GM12878 (cell line): ENCODE results near the gene UBASH3B. TPM values are rescaled to one million over a fixed set of nuclear protein-coding genes. Genes with fewer than 3 reads are reported as not detected.

ENCODE experiments used
- ATAC-seq: fragments of 200-7000 bp; cut with Tn5 transposase; 3 replicates; pipeline ENCODE4 v1.9.1; 2020; ENCODE audit warnings: mild to moderate bottlenecking, moderate library complexity
- BruUV-seq: library from RNA; stranded (reverse); fragments of 400-500 nt; replicated peaks from 2 replicates; lab custom pipeline; 2021; lab: Mats Ljungman, UMichigan
- CTCF ChIA-PET: fragments of 300-600 bp; sonication (Branson Sonifier 250); formaldehyde crosslinking; extraction: SDS; loops from one replicate; lab custom pipeline; 2021; ENCODE audit warnings: inconsistent platforms; lab: Yijun Ruan, JAX
- POLR2A ChIA-PET: fragments of 350-600 bp; formaldehyde crosslinking; extraction: SDS; loops from one replicate; lab custom pipeline; 2021; ENCODE audit warnings: inconsistent platforms; lab: Charles Lee
- RAD21 ChIA-PET: fragments of 300-600 bp; sonication (Branson Sonifier 250); formaldehyde crosslinking; loops from one replicate; lab custom pipeline; 2023; ENCODE audit warnings: antibody characterized with exemption; ENCODE audit not compliant: unreplicated experiment; lab: Charles Lee
- SMC1A ChIA-PET: fragments of 300-600 bp; sonication (Branson Sonifier 250); formaldehyde crosslinking; loops from one replicate; lab custom pipeline; 2023; ENCODE audit not compliant: unreplicated experiment, uncharacterized antibody; lab: Charles Lee
- DNase-seq: peaks from one replicate; pipeline ENCODE4 v3.0.0-alpha.2; 2011; ENCODE audit warnings: low read depth, low spot score
- FAIRE-seq: peaks from 3 replicates; lab custom pipeline; 2011; peaks lifted over from hg19 to GRCh38; lab: Jason Lieb, UNC
- H2AFZ ChIP-seq: 2 replicates; pipeline ENCODE4 v1.6.0; 2011; ENCODE audit warnings: low read depth, low read length, control low read depth; ENCODE audit not compliant: control insufficient read depth
- H3K27ac ChIP-seq: 2 replicates; pipeline ENCODE4 v1.5.1; 2011; ENCODE audit warnings: control low read depth; ENCODE audit not compliant: control insufficient read depth, insufficient read depth
- H3K27me3 ChIP-seq, 2 experiments: replicated peaks in 1 of 2; 2 replicates each; pipeline versions ENCODE4 v1.6.0 to v1.6.1; 2011; ENCODE audit warnings: low read length in 1 of 2; ENCODE audit not compliant: control insufficient read depth in 2 of 2, insufficient read depth in 2 of 2
- H3K36me3 ChIP-seq, 2 experiments: 2 replicates each; pipeline ENCODE4 v1.5.1; 2011; ENCODE audit warnings: low read length in 1 of 2; ENCODE audit not compliant: control insufficient read depth in 2 of 2, insufficient read depth in 2 of 2
- H3K4me1 ChIP-seq: 2 replicates; pipeline ENCODE4 v1.6.1; 2011; ENCODE audit warnings: mild to moderate bottlenecking, low read length, moderate library complexity, mixed read lengths; ENCODE audit not compliant: control insufficient read depth, insufficient read depth
- H3K4me2 ChIP-seq: 2 replicates; pipeline ENCODE4 v1.6.0; 2011; ENCODE audit warnings: control low read depth; ENCODE audit not compliant: control insufficient read depth, insufficient read depth
- H3K4me3 ChIP-seq: fragments of 200-600 bp; sonication (generic); 2 replicates; pipeline ENCODE4 v1.5.1; 2016
- H3K79me2 ChIP-seq: 2 replicates; pipeline ENCODE4 v1.6.0; 2011; ENCODE audit warnings: low read length; ENCODE audit not compliant: control insufficient read depth, insufficient read depth
- H3K9ac ChIP-seq: 2 replicates; pipeline ENCODE4 v1.8.0; 2011; ENCODE audit warnings: low read length, control low read depth, mixed read lengths; ENCODE audit not compliant: control insufficient read depth, insufficient read depth
- H3K9me3 ChIP-seq: replicated peaks from 3 replicates; pipeline ENCODE4 v1.5.1; 2011; ENCODE audit warnings: mild to moderate bottlenecking, low read length; ENCODE audit not compliant: control insufficient read depth, insufficient read depth
- H4K20me1 ChIP-seq: 2 replicates; pipeline ENCODE4 v1.6.0; 2011; ENCODE audit not compliant: control insufficient read depth, insufficient read depth
- CHD4 ChIP-seq: fragments of 200-600 bp; sonication (generic); IDR thresholded peaks from 2 replicates; pipeline ENCODE4 v1.6.1; 2016; ENCODE audit warnings: mild to moderate bottlenecking
- EGR1 ChIP-seq, 2 experiments: IDR thresholded peaks; 1 replicate in 1 of 2; 2 replicates in 1 of 2; pipeline ENCODE4 v1.6.1; 2011 to 2012; ENCODE audit warnings: low read depth in 2 of 2, low read length in 2 of 2, borderline replicate concordance in 1 of 2, mild to moderate bottlenecking in 1 of 2, moderate library complexity in 1 of 2
- FOS ChIP-seq: IDR thresholded peaks from 3 replicates; pipeline ENCODE4 v1.6.1; 2011; ENCODE audit warnings: borderline replicate concordance; ENCODE audit not compliant: insufficient read length; ENCODE audit errors: extremely low read depth
- FOXM1 ChIP-seq: IDR thresholded peaks from 2 replicates; pipeline ENCODE4 v1.6.1; 2012; ENCODE audit warnings: low read depth, mild to moderate bottlenecking, inconsistent platforms, low read length, moderate library complexity
- GATAD2B ChIP-seq: fragments of 450-650 bp; conservative IDR thresholded peaks from 2 replicates; pipeline ENCODE4 v1.6.1; 2017; ENCODE audit warnings: low read depth, mild to moderate bottlenecking, moderate library complexity
- IKZF1 ChIP-seq: fragments of 450-650 bp; conservative IDR thresholded peaks from 2 replicates; pipeline ENCODE4 v1.6.1; 2017; ENCODE audit warnings: antibody characterized with exemption, mild to moderate bottlenecking
- MAX ChIP-seq: IDR thresholded peaks from 2 replicates; pipeline ENCODE4 v1.6.1; 2012; ENCODE audit warnings: low read depth, low read length, improper control_type of control experiment
- NFYA ChIP-seq: IDR thresholded peaks from 2 replicates; pipeline ENCODE4 v1.6.1; 2011; ENCODE audit warnings: low read depth, mild to moderate bottlenecking, low read length, improper control_type of control experiment, borderline replicate concordance
- NFYB ChIP-seq: IDR thresholded peaks from 2 replicates; pipeline ENCODE4 v1.6.1; 2011; ENCODE audit warnings: low read depth, mild to moderate bottlenecking, low read length, improper control_type of control experiment, moderate library complexity; ENCODE audit not compliant: insufficient read depth
- RB1 ChIP-seq: fragments of 450-650 bp; formaldehyde crosslinking; IDR thresholded peaks from 2 replicates; pipeline ENCODE4 v1.6.1; 2017; ENCODE audit warnings: mild to moderate bottlenecking, borderline replicate concordance
- SMAD1 ChIP-seq: fragments of 450-650 bp; IDR thresholded peaks from 2 replicates; pipeline ENCODE4 v1.6.1; 2018; ENCODE audit warnings: mild to moderate bottlenecking, low read depth; ENCODE audit not compliant: partially characterized antibody
- WGBS: methylation state at CpG from one replicate; pipeline ENCODE4 v1.1.6; 2016; ENCODE audit warnings: low lambda C conversion rate; ENCODE audit not compliant: insufficient replicate concordance, insufficient coverage; ENCODE audit errors: missing lambda C conversion rate; 5-methylcytosine and 5-hydroxymethylcytosine counted together
- in situ Hi-C: fragments of 300-500 bp; cut with MboI; formaldehyde crosslinking; loops from 9 replicates; pipeline ENCODE4 v1.14.3; 2018; ENCODE audit warnings: mixed read lengths
- intact Hi-C: fragments of 100-400 bp; cut with micrococcal nuclease; formaldehyde crosslinking; loops from one replicate; pipeline ENCODE4 v1.14.2; 2022; ENCODE audit not compliant: unreplicated experiment
- polyA plus RNA-seq, 11 experiments: library from polyadenylated mRNA; depleted of rRNA in 4 of 11; unstranded in 6 of 11; stranded (reverse) in 5 of 11; fragments of >200 nt; fragmentation: Nextera tagmentation in 4 of 11; fragmentation: Illumina TruSeq in 1 of 11; extraction: Ambion mirVana in 4 of 11; extraction: Trizol in 1 of 11; gene quantifications; 1 replicate in 1 of 11; 2 replicates in 10 of 11; pipeline versions ENCODE4 v1.2.1 to v1.2.3, GENCODE V29; 2011 to 2016; ENCODE audit warnings: inconsistent platforms in 2 of 11, missing spikeins in 2 of 11, low read depth in 1 of 11
- total RNA-seq, 4 experiments: library from RNA; depleted of rRNA in 3 of 4; stranded (reverse); fragments of >200 nt in 3 of 4; fragmentation: Illumina TruSeq in 1 of 4; extraction: Trizol in 1 of 4; gene quantifications; 2 replicates each; pipeline versions ENCODE4 v1.2.1 to v1.2.3, GENCODE V29; 2013 to 2021

The UBASH3B gene
- total and polyA plus RNA-seq, 10 of the 15 experiments (the other 5 are each of a cell fraction or from before 2014, with no cell fraction given), result 0.18 to 3.3 (median 0.57) TPM

GRCh38 chr11:122763108-122763507 is 107.6 kb downstream of the UBASH3B start:
- Histone ChIP-seq H3K4me1 (no peaks in the 10 kb centered on the region), H3K4me2 (no peak overlapping the region), H3K27me3 (no peaks in the 10 kb centered on the region; a peak in 1 of 4 replicates), H3K36me3 (no peaks in the 10 kb centered on the region), H3K4me3 (no peak overlapping the region), H4K20me1 (no peaks in the 10 kb centered on the region), H3K79me2 (no peaks in the 10 kb centered on the region), H3K9ac (no peak overlapping the region), H2AFZ (no peak overlapping the region), H3K9me3 (no peaks in the 10 kb centered on the region), H3K27ac (no peak overlapping the region)
- WGBS, result 87% methylated on average over 2 of the region's 2 CpGs
- ATAC-seq (no peak), FAIRE-seq (no peak), DNase-seq (no peak)
- CTCF ChIA-PET, result interaction anchor here (1.0 to 1.6 kb wide), 3 partner anchors 8 to 134 kb away, joined by 3 to 8 read pairs (median 5); no protein-coding TSS in a partner anchor
- TF ChIP-seq RB1 (no peak), EGR1 (IDR thresholded peaks at IDR 0.05; ENCODE audit: borderline replicate concordance in 1 of 2, low read depth in 2 of 2, low read length in 2 of 2) (no peak), FOS (no peak), GATAD2B (no peak), CHD4 (no peak), IKZF1 (no peak), SMAD1 (no peak), NFYA (no peak), NFYB (no peak), FOXM1 (no peak), MAX (no peak)
- SMC1A ChIA-PET, result interaction anchor here (1.0 kb wide), 1 partner anchor 291 kb away, joined by 3 read pairs; no protein-coding TSS in a partner anchor
- RAD21 ChIA-PET, result no interaction called here
- POLR2A ChIA-PET, result no interaction called here
- intact Hi-C loops, result no loop called here
- in situ Hi-C loops, result no loop called here
- no TSS peak for BruUV-seq
